Kidney epithelial cell (primary cell): ENCODE measurements around the gene EIF1AD. TPM values are rescaled to one million over a fixed set of nuclear protein-coding genes. Genes with fewer than 3 reads are reported as not detected.

Experiments used
- DNase-seq: peaks from one replicate; pipeline ENCODE4 v3.0.0-alpha.2; 2010; ENCODE audit warnings: low read depth
- H3K27me3 ChIP-seq: 2 replicates; pipeline ENCODE4 v1.6.0; 2011; ENCODE audit warnings: low read length; ENCODE audit not compliant: control insufficient read depth, insufficient read depth
- H3K36me3 ChIP-seq: 2 replicates; pipeline ENCODE4 v1.5.1; 2011; ENCODE audit warnings: low read length; ENCODE audit not compliant: control insufficient read depth, insufficient read depth
- H3K4me3 ChIP-seq: 2 replicates; pipeline ENCODE4 v1.5.1; 2011; ENCODE audit warnings: low read depth, mild to moderate bottlenecking, control low read depth, low read length
- CTCF ChIP-seq: IDR thresholded peaks from 2 replicates; pipeline ENCODE4 v1.5.1; 2011; ENCODE audit warnings: mild to moderate bottlenecking, moderate library complexity, low read length, control low read depth, inconsistent platforms; ENCODE audit not compliant: insufficient read depth, poor library complexity, severe bottlenecking
- total RNA-seq: library from RNA; depleted of rRNA; stranded (reverse); fragments of >200 nt; gene quantifications from 2 replicates; pipeline ENCODE4 v1.2.3, GENCODE V29; 2015

EIF1AD gene
- total RNA-seq, 1 donor from 2014 or later = 33.4 TPM

- no peaks in the 10 kb centered on the region for H3K36me3 ChIP-seq
- no peaks in the 10 kb centered on the region for H3K27me3 ChIP-seq
- no peak for TF ChIP-seq CTCF
- no peak overlapping the region for H3K4me3 ChIP-seq
- DNase-seq = no peak
These were observed 44.9 kb upstream of the EIF1AD start for GRCh38 chr11:66046901-66047300.

- peak; percentile 95 for TF ChIP-seq CTCF
- Histone ChIP-seq H3K4me3 (no peak overlapping the region), H3K27me3 (no peaks in the 10 kb centered on the region), H3K36me3 (no peaks in the 10 kb centered on the region)
- no peak for DNase-seq
These were observed 43.3 kb upstream of the EIF1AD start for GRCh38 chr11:66045177-66045639.

- no peaks in the 10 kb centered on the region for H3K36me3 ChIP-seq
- H3K27me3 ChIP-seq = no peaks in the 10 kb centered on the region
- no peak for DNase-seq
- no peak overlapping the region for H3K4me3 ChIP-seq
- no peak for TF ChIP-seq CTCF
These were observed 42.8 kb upstream of the EIF1AD start for GRCh38 chr11:66044757-66045156.

GRCh38 chr11:66042996-66043906, 41.3 kb upstream of the EIF1AD start:
- Histone ChIP-seq H3K4me3 (no peak overlapping the region), H3K36me3 (no peaks in the 10 kb centered on the region), H3K27me3 (no peaks in the 10 kb centered on the region)
- DNase-seq = no peak
- TF ChIP-seq CTCF = no peak

- no peak for TF ChIP-seq CTCF
- H3K36me3 ChIP-seq = no peaks in the 10 kb centered on the region
- H3K4me3 ChIP-seq = no peak overlapping the region
- H3K27me3 ChIP-seq = no peaks in the 10 kb centered on the region
- DNase-seq = no peak
These were observed 40.5 kb upstream of the EIF1AD start for GRCh38 chr11:66042227-66042995.
